Inferior parietal cortex (tissue), 1 donor: ENCODE results near the gene PABPC3.

Experiments used
- DNase-seq: peaks from one replicate; pipeline ENCODE4 v3.0.0-alpha.2; 2016; ENCODE audit errors: extremely low spot score

The PABPC3 gene

GRCh38 chr13:25095851-25096453 is at the start of gene PABPC3:
PABPC3 (plus strand) TSS chr13:25096136; CDS start chr13:25096199, 63 bp downstream.
- no peak for DNase-seq

- no peak for DNase-seq
Measured at GRCh38 chr13:25046274-25046984, 49.5 kb upstream of the PABPC3 start.

- DNase-seq = peak; percentile 27
Measured at GRCh38 chr13:25046985-25047511, 48.9 kb upstream of the PABPC3 start.

- no peak for DNase-seq
Measured at GRCh38 chr13:25051065-25051464, 44.9 kb upstream of the PABPC3 start.

GRCh38 chr13:25059166-25059565 is 36.8 kb upstream of the PABPC3 start:
- DNase-seq = no peak

- no peak for DNase-seq
Measured at GRCh38 chr13:25059958-25060357, 36.0 kb upstream of the PABPC3 start.

GRCh38 chr13:25062479-25062878 is 33.5 kb upstream of the PABPC3 start:
- no peak for DNase-seq

GRCh38 chr13:25064396-25064795 is 31.5 kb upstream of the PABPC3 start:
- no peak for DNase-seq

- no peak for DNase-seq
Measured at GRCh38 chr13:25065974-25066770, 29.8 kb upstream of the PABPC3 start.

- DNase-seq = no peak
Measured at GRCh38 chr13:25067064-25067463, 28.9 kb upstream of the PABPC3 start.

GRCh38 chr13:25068810-25069209 is 27.1 kb upstream of the PABPC3 start:
- no peak for DNase-seq

- DNase-seq = no peak
Measured at GRCh38 chr13:25069236-25069635, 26.7 kb upstream of the PABPC3 start.

- no peak for DNase-seq
Measured at GRCh38 chr13:25069911-25070310, 26.0 kb upstream of the PABPC3 start.

GRCh38 chr13:25080773-25081172 is 15.2 kb upstream of the PABPC3 start:
- no peak for DNase-seq

GRCh38 chr13:25084096-25084495 is 11.8 kb upstream of the PABPC3 start:
- DNase-seq = peak; percentile 11

- peak; percentile 90 for DNase-seq
Measured at GRCh38 chr13:25085125-25085742, 10.7 kb upstream of the PABPC3 start.

- no peak for DNase-seq
Measured at GRCh38 chr13:25088562-25089221, 7.2 kb upstream of the PABPC3 start.

GRCh38 chr13:25097426-25097825 is 1.5 kb downstream of the PABPC3 start:
- DNase-seq = no peak

GRCh38 chr13:25103711-25104110 is 7.8 kb downstream of the PABPC3 start:
- DNase-seq = no peak

- no peak for DNase-seq
Measured at GRCh38 chr13:25109341-25109740, 13.4 kb downstream of the PABPC3 start.

GRCh38 chr13:25110956-25111584 is 15.1 kb downstream of the PABPC3 start:
- no peak for DNase-seq
